ENCODE measurements around the gene ACADSB. TPM values are rescaled to one million over a fixed set of nuclear protein-coding genes. Genes with fewer than 3 reads are reported as not detected.
A peak's percentile ranks its signal among the peaks of the same experiment; 100 is the strongest.

The ACADSB gene
- total and polyA plus RNA-seq, 10 of the 15 experiments (the other 5 are each of a cell fraction or from before 2014, with no cell fraction given): 10.8 to 24.0 (median 15.0) TPM

- peak; percentile 76 for TF ChIP-seq E2F4 (IDR thresholded peaks at IDR 0.05; ENCODE audit: low read depth, low read length)
- peak in 1 of 2 experiments; percentile 80; a peak in 2 of 4 replicates for TF ChIP-seq SRF (IDR thresholded peaks at IDR 0.05; ENCODE audit: low read depth in 2 of 2, low read length in 2 of 2)
- TF ChIP-seq HDAC2 (IDR thresholded peaks at IDR 0.05): no peak
- TF ChIP-seq BRCA1 (IDR thresholded peaks at IDR 0.05; ENCODE audit: low read depth, low read length): no peak
- TF ChIP-seq NBN (IDR thresholded peaks at IDR 0.05): peak; percentile 100
- TF ChIP-seq PBX3 (IDR thresholded peaks at IDR 0.05; ENCODE audit: insufficient replicate concordance, low read depth, low read length): no peak
- peak; percentile 74 to 77; a peak in 3 of 4 replicates for TF ChIP-seq BHLHE40 (IDR thresholded peaks at IDR 0.05; ENCODE audit: borderline replicate concordance in 1 of 2, low read depth in 2 of 2, low read length in 1 of 2)
- TF ChIP-seq EGR1 (IDR thresholded peaks at IDR 0.05; ENCODE audit: borderline replicate concordance in 1 of 2, low read depth in 2 of 2, low read length in 2 of 2): no peak
- peak; percentile 63; the same call in 1 of the 2 replicates for TF ChIP-seq NR2F1 (conservative IDR thresholded peaks at IDR 0.05)
- TF ChIP-seq CTCF (IDR thresholded peaks at IDR 0.05 in 2 of 3, conservative IDR thresholded peaks at IDR 0.05 in 1 of 3; ENCODE audit: control insufficient read depth in 2 of 3, extremely low read depth in 1 of 3, insufficient read depth in 1 of 3, low read depth in 3 of 3, low read length in 3 of 3): peak; percentile 93 to 98 (median 96)
- TF ChIP-seq PRDM15 (CRISPR knock-in tag; IDR thresholded peaks at IDR 0.05): no peak
- TF ChIP-seq TCF12 (IDR thresholded peaks at IDR 0.05; ENCODE audit: low read depth, low read length): peak; percentile 73
- no peak for TF ChIP-seq EZH2 (IDR thresholded peaks at IDR 0.05; ENCODE audit: borderline replicate concordance, control insufficient read depth, low read depth, low read length)
- peak; percentile 93 for TF ChIP-seq HDGF (IDR thresholded peaks at IDR 0.05)
- no peak for TF ChIP-seq ZNF592 (IDR thresholded peaks at IDR 0.05)
- peak; percentile 99 for TF ChIP-seq ATF7 (IDR thresholded peaks at IDR 0.05; ENCODE audit: low read depth)
These were observed 28.4 kb upstream of the ACADSB start, which contains the start of gene PSTK (continued) for GRCh38 chr10:122980209-122981065.
